Ishikawa (cell line): ENCODE data around the gene RBM20.

ENCODE experiments used
- CEBPB ChIP-seq: IDR thresholded peaks from 2 replicates; pipeline ENCODE4 v1.6.1; 2012
- CREB1 ChIP-seq: IDR thresholded peaks from 2 replicates; pipeline ENCODE4 v1.6.1; 2012; ENCODE audit warnings: low read depth
- EGR1 ChIP-seq: IDR thresholded peaks from 2 replicates; pipeline ENCODE4 v1.6.1; 2012
- EP300 ChIP-seq: IDR thresholded peaks from 2 replicates; pipeline ENCODE4 v1.6.1; 2012; ENCODE audit warnings: borderline replicate concordance
- FOXM1 ChIP-seq: IDR thresholded peaks from 2 replicates; pipeline ENCODE4 v1.6.1; 2012; ENCODE audit warnings: low read depth, borderline replicate concordance
- MAX ChIP-seq: IDR thresholded peaks from 2 replicates; pipeline ENCODE4 v1.6.1; 2012
- NFIC ChIP-seq: IDR thresholded peaks from 2 replicates; pipeline ENCODE4 v1.6.1; 2012
- RAD21 ChIP-seq: IDR thresholded peaks from 2 replicates; pipeline ENCODE4 v1.6.1; 2012; ENCODE audit warnings: low read depth
- REST ChIP-seq: IDR thresholded peaks from 2 replicates; pipeline ENCODE4 v1.6.1; 2012; ENCODE audit warnings: low read depth, mild to moderate bottlenecking
- TAF1 ChIP-seq: IDR thresholded peaks from 2 replicates; pipeline ENCODE4 v1.6.1; 2012; ENCODE audit warnings: low read depth, mild to moderate bottlenecking
- TCF12 ChIP-seq: IDR thresholded peaks from 2 replicates; pipeline ENCODE4 v1.6.1; 2012; ENCODE audit warnings: low read depth
- TEAD4 ChIP-seq: IDR thresholded peaks from 2 replicates; pipeline ENCODE4 v1.6.1; 2012
- USF1 ChIP-seq: IDR thresholded peaks from 2 replicates; pipeline ENCODE4 v1.6.1; 2012
- YY1 ChIP-seq: IDR thresholded peaks from 2 replicates; pipeline ENCODE4 v1.6.1; 2012; ENCODE audit warnings: low read depth
- ZBTB7A ChIP-seq: IDR thresholded peaks from 2 replicates; pipeline ENCODE4 v1.6.1; 2012; ENCODE audit warnings: low read depth

The RBM20 gene

GRCh38 chr10:110652475-110653118 is 8.5 kb downstream of the RBM20 start:
- no peak for TF ChIP-seq CEBPB
- TF ChIP-seq YY1 = no peak
- TF ChIP-seq USF1 = no peak
- no peak for TF ChIP-seq TEAD4
- TF ChIP-seq RAD21 = no peak
- no peak for TF ChIP-seq MAX
- TF ChIP-seq NFIC = no peak

GRCh38 chr10:110655320-110655719 is 11.2 kb downstream of the RBM20 start:
- TF ChIP-seq TAF1 (no peak), TEAD4 (no peak), CREB1 (no peak)

- no peak for TF ChIP-seq ZBTB7A
- TF ChIP-seq FOXM1 = no peak
- no peak for TF ChIP-seq MAX
- TF ChIP-seq TAF1 = no peak
Observed at GRCh38 chr10:110656612-110657011, 12.5 kb downstream of the RBM20 start.

- TF ChIP-seq ZBTB7A = no peak
- TF ChIP-seq RAD21 = no peak
- no peak for TF ChIP-seq FOXM1
- no peak for TF ChIP-seq REST
- TF ChIP-seq CREB1 = no peak
- TF ChIP-seq YY1 = no peak
- no peak for TF ChIP-seq EGR1
- no peak for TF ChIP-seq USF1
- no peak for TF ChIP-seq NFIC
- no peak for TF ChIP-seq EP300
- no peak for TF ChIP-seq TAF1
- no peak for TF ChIP-seq CEBPB
- TF ChIP-seq MAX = no peak
- TF ChIP-seq TEAD4 = no peak
- no peak for TF ChIP-seq TCF12
Observed at GRCh38 chr10:110657973-110658691, 14.0 kb downstream of the RBM20 start.

GRCh38 chr10:110659558-110659957 is 15.4 kb downstream of the RBM20 start:
- TF ChIP-seq CEBPB (no peak), EGR1 (no peak), YY1 (no peak), NFIC (no peak), MAX (no peak), TCF12 (no peak), CREB1 (no peak), TEAD4 (no peak), REST (no peak), ZBTB7A (no peak), TAF1 (no peak), FOXM1 (no peak), USF1 (no peak), EP300 (no peak)
